GM12878 (cell line): ENCODE data around the gene CCSER2. TPM values are rescaled to one million over a fixed set of nuclear protein-coding genes. Genes with fewer than 3 reads are reported as not detected.

Experiments
- ATAC-seq: fragments of 200-7000 bp; cut with Tn5 transposase; 3 replicates; pipeline ENCODE4 v1.9.1; 2020; ENCODE audit warnings: mild to moderate bottlenecking, moderate library complexity
- BruUV-seq: library from RNA; stranded (reverse); fragments of 400-500 nt; replicated peaks from 2 replicates; lab custom pipeline; 2021; lab: Mats Ljungman, UMichigan
- CTCF ChIA-PET: fragments of 300-600 bp; sonication (Branson Sonifier 250); formaldehyde crosslinking; extraction: SDS; loops from one replicate; lab custom pipeline; 2021; ENCODE audit warnings: inconsistent platforms; lab: Yijun Ruan, JAX
- POLR2A ChIA-PET: fragments of 350-600 bp; formaldehyde crosslinking; extraction: SDS; loops from one replicate; lab custom pipeline; 2021; ENCODE audit warnings: inconsistent platforms; lab: Charles Lee
- RAD21 ChIA-PET: fragments of 300-600 bp; sonication (Branson Sonifier 250); formaldehyde crosslinking; loops from one replicate; lab custom pipeline; 2023; ENCODE audit warnings: antibody characterized with exemption; ENCODE audit not compliant: unreplicated experiment; lab: Charles Lee
- SMC1A ChIA-PET: fragments of 300-600 bp; sonication (Branson Sonifier 250); formaldehyde crosslinking; loops from one replicate; lab custom pipeline; 2023; ENCODE audit not compliant: unreplicated experiment, uncharacterized antibody; lab: Charles Lee
- DNase-seq: peaks from one replicate; pipeline ENCODE4 v3.0.0-alpha.2; 2011; ENCODE audit warnings: low read depth, low spot score
- FAIRE-seq: peaks from 3 replicates; lab custom pipeline; 2011; peaks lifted over from hg19 to GRCh38; lab: Jason Lieb, UNC
- H2AFZ ChIP-seq: 2 replicates; pipeline ENCODE4 v1.6.0; 2011; ENCODE audit warnings: low read depth, low read length, control low read depth; ENCODE audit not compliant: control insufficient read depth
- H3K27ac ChIP-seq: 2 replicates; pipeline ENCODE4 v1.5.1; 2011; ENCODE audit warnings: control low read depth; ENCODE audit not compliant: control insufficient read depth, insufficient read depth
- H3K27me3 ChIP-seq, 2 experiments: replicated peaks in 1 of 2; 2 replicates each; pipeline versions ENCODE4 v1.6.0 to v1.6.1; 2011; ENCODE audit warnings: low read length in 1 of 2; ENCODE audit not compliant: control insufficient read depth in 2 of 2, insufficient read depth in 2 of 2
- H3K36me3 ChIP-seq, 2 experiments: 2 replicates each; pipeline ENCODE4 v1.5.1; 2011; ENCODE audit warnings: low read length in 1 of 2; ENCODE audit not compliant: control insufficient read depth in 2 of 2, insufficient read depth in 2 of 2
- H3K4me1 ChIP-seq: 2 replicates; pipeline ENCODE4 v1.6.1; 2011; ENCODE audit warnings: mild to moderate bottlenecking, low read length, moderate library complexity, mixed read lengths; ENCODE audit not compliant: control insufficient read depth, insufficient read depth
- H3K4me2 ChIP-seq: 2 replicates; pipeline ENCODE4 v1.6.0; 2011; ENCODE audit warnings: control low read depth; ENCODE audit not compliant: control insufficient read depth, insufficient read depth
- H3K4me3 ChIP-seq: fragments of 200-600 bp; sonication (generic); 2 replicates; pipeline ENCODE4 v1.5.1; 2016
- H3K79me2 ChIP-seq: 2 replicates; pipeline ENCODE4 v1.6.0; 2011; ENCODE audit warnings: low read length; ENCODE audit not compliant: control insufficient read depth, insufficient read depth
- H3K9ac ChIP-seq: 2 replicates; pipeline ENCODE4 v1.8.0; 2011; ENCODE audit warnings: low read length, control low read depth, mixed read lengths; ENCODE audit not compliant: control insufficient read depth, insufficient read depth
- H3K9me3 ChIP-seq: replicated peaks from 3 replicates; pipeline ENCODE4 v1.5.1; 2011; ENCODE audit warnings: mild to moderate bottlenecking, low read length; ENCODE audit not compliant: control insufficient read depth, insufficient read depth
- H4K20me1 ChIP-seq: 2 replicates; pipeline ENCODE4 v1.6.0; 2011; ENCODE audit not compliant: control insufficient read depth, insufficient read depth
- EZH2 ChIP-seq: IDR thresholded peaks from 2 replicates; pipeline ENCODE4 v1.6.1; 2012; ENCODE audit warnings: low read depth, mild to moderate bottlenecking, control low read depth, inconsistent platforms, low read length, borderline replicate concordance; ENCODE audit not compliant: control insufficient read depth
- GABPA ChIP-seq: IDR thresholded peaks from 2 replicates; pipeline ENCODE4 v1.6.1; 2014; ENCODE audit warnings: antibody characterized with exemption, low read depth, mild to moderate bottlenecking, inconsistent platforms
- MXI1 ChIP-seq: fragments of 150-350 bp; IDR thresholded peaks from 2 replicates; pipeline ENCODE4 v1.6.1; 2011; ENCODE audit warnings: low read depth, mild to moderate bottlenecking, inconsistent platforms, low read length, improper control_type of control experiment
- ZNF217 ChIP-seq: fragments of 450-650 bp; IDR thresholded peaks from 2 replicates; pipeline ENCODE4 v1.6.1; 2017; ENCODE audit warnings: antibody characterized with exemption, mild to moderate bottlenecking
- ZSCAN29 ChIP-seq: fragments of 450-650 bp; IDR thresholded peaks from 2 replicates; pipeline ENCODE4 v1.6.1; 2017; ENCODE audit warnings: mild to moderate bottlenecking, moderate library complexity
- WGBS: methylation state at CpG from one replicate; pipeline ENCODE4 v1.1.6; 2016; ENCODE audit warnings: low lambda C conversion rate; ENCODE audit not compliant: insufficient replicate concordance, insufficient coverage; ENCODE audit errors: missing lambda C conversion rate; 5-methylcytosine and 5-hydroxymethylcytosine counted together
- in situ Hi-C: fragments of 300-500 bp; cut with MboI; formaldehyde crosslinking; loops from 9 replicates; pipeline ENCODE4 v1.14.3; 2018; ENCODE audit warnings: mixed read lengths
- intact Hi-C: fragments of 100-400 bp; cut with micrococcal nuclease; formaldehyde crosslinking; loops from one replicate; pipeline ENCODE4 v1.14.2; 2022; ENCODE audit not compliant: unreplicated experiment
- polyA plus RNA-seq, 11 experiments: library from polyadenylated mRNA; depleted of rRNA in 4 of 11; unstranded in 6 of 11; stranded (reverse) in 5 of 11; fragments of >200 nt; fragmentation: Nextera tagmentation in 4 of 11; fragmentation: Illumina TruSeq in 1 of 11; extraction: Ambion mirVana in 4 of 11; extraction: Trizol in 1 of 11; gene quantifications; 1 replicate in 1 of 11; 2 replicates in 10 of 11; pipeline versions ENCODE4 v1.2.1 to v1.2.3, GENCODE V29; 2011 to 2016; ENCODE audit warnings: inconsistent platforms in 2 of 11, missing spikeins in 2 of 11, low read depth in 1 of 11
- total RNA-seq, 4 experiments: library from RNA; depleted of rRNA in 3 of 4; stranded (reverse); fragments of >200 nt in 3 of 4; fragmentation: Illumina TruSeq in 1 of 4; extraction: Trizol in 1 of 4; gene quantifications; 2 replicates each; pipeline versions ENCODE4 v1.2.1 to v1.2.3, GENCODE V29; 2013 to 2021
- TF ChIP-seq, protein P1 (sequence below): IDR thresholded peaks from 2 replicates; pipeline ENCODE4 v1.6.1; 2012; ENCODE audit warnings: improper control_type of control experiment, low read depth, low read length; ENCODE audit not compliant: insufficient replicate concordance
- TF ChIP-seq, protein P2 (sequence below): fragments of 450-650 bp; IDR thresholded peaks from 2 replicates; pipeline ENCODE4 v1.6.1; 2016; ENCODE audit warnings: mild to moderate bottlenecking

CCSER2 gene
- total and polyA plus RNA-seq, 10 of the 15 experiments (the other 5 are each of a cell fraction or from before 2014, with no cell fraction given): 4.7 to 18.8 (median 13.2) TPM

DNA sequence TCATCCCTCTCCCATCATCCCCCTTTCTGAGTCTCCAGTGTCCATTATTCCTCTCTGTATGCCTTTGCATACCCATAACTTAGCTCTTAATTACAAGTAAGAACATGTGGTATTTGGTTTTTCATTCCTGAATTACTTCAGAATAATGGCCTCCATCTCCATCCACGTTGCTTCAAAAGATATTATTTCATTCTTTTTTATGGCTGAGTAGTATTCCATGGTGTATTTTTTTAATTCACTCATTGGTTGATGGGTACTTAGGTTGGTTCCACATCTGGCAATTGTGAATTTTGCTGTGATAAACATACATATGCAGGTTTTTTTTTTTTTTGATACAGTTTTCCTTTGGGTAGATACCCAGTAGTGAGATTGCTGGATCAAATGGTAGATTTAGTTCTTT lies 40.4 kb downstream of the CCSER2 start:
- no peaks in the 10 kb centered on the region for H3K27me3 ChIP-seq
- ChIA-PET RAD21 (no interaction called here), POLR2A (no interaction called here), SMC1A (interaction anchor here (1.0 kb wide), 1 partner anchor 168 kb away, joined by 3 read pairs; no protein-coding TSS in a partner anchor), CTCF (interaction anchor here (8.8 kb wide), 1 partner anchor 169 kb away, joined by 129 read pairs; no protein-coding TSS in a partner anchor)
- FAIRE-seq: no peak
- no TSS peak for BruUV-seq
- ATAC-seq: no peak
- H3K36me3 ChIP-seq: no peaks in the 10 kb centered on the region
- H3K4me2 ChIP-seq: no peak overlapping the region
- TF ChIP-seq EZH2 (no peak), MXI1 (no peak), ZSCAN29 (no peak), GABPA (no peak), ZNF217 (no peak)
- TF ChIP-seq, protein P1, sequence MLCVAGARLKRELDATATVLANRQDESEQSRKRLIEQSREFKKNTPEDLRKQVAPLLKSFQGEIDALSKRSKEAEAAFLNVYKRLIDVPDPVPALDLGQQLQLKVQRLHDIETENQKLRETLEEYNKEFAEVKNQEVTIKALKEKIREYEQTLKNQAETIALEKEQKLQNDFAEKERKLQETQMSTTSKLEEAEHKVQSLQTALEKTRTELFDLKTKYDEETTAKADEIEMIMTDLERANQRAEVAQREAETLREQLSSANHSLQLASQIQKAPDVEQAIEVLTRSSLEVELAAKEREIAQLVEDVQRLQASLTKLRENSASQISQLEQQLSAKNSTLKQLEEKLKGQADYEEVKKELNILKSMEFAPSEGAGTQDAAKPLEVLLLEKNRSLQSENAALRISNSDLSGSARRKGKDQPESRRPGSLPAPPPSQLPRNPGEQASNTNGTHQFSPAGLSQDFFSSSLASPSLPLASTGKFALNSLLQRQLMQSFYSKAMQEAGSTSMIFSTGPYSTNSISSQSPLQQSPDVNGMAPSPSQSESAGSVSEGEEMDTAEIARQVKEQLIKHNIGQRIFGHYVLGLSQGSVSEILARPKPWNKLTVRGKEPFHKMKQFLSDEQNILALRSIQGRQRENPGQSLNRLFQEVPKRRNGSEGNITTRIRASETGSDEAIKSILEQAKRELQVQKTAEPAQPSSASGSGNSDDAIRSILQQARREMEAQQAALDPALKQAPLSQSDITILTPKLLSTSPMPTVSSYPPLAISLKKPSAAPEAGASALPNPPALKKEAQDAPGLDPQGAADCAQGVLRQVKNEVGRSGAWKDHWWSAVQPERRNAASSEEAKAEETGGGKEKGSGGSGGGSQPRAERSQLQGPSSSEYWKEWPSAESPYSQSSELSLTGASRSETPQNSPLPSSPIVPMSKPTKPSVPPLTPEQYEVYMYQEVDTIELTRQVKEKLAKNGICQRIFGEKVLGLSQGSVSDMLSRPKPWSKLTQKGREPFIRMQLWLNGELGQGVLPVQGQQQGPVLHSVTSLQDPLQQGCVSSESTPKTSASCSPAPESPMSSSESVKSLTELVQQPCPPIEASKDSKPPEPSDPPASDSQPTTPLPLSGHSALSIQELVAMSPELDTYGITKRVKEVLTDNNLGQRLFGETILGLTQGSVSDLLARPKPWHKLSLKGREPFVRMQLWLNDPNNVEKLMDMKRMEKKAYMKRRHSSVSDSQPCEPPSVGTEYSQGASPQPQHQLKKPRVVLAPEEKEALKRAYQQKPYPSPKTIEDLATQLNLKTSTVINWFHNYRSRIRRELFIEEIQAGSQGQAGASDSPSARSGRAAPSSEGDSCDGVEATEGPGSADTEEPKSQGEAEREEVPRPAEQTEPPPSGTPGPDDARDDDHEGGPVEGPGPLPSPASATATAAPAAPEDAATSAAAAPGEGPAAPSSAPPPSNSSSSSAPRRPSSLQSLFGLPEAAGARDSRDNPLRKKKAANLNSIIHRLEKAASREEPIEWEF: no peak
- TF ChIP-seq, protein P2, sequence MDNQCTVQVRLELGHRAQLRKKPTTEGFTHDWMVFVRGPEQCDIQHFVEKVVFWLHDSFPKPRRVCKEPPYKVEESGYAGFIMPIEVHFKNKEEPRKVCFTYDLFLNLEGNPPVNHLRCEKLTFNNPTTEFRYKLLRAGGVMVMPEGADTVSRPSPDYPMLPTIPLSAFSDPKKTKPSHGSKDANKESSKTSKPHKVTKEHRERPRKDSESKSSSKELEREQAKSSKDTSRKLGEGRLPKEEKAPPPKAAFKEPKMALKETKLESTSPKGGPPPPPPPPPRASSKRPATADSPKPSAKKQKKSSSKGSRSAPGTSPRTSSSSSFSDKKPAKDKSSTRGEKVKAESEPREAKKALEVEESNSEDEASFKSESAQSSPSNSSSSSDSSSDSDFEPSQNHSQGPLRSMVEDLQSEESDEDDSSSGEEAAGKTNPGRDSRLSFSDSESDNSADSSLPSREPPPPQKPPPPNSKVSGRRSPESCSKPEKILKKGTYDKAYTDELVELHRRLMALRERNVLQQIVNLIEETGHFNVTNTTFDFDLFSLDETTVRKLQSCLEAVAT: no peak
- DNase-seq: no peak
- WGBS: 12% methylated on average over 1 of the region's 1 CpG
- H3K9ac ChIP-seq: no peak overlapping the region
- in situ Hi-C loops (no loop called here), intact Hi-C loops (no loop called here)
- no peaks in the 10 kb centered on the region for H3K4me1 ChIP-seq
- H4K20me1 ChIP-seq: no peaks in the 10 kb centered on the region
- H3K4me3 ChIP-seq: no peak overlapping the region
- no peak overlapping the region for H3K27ac ChIP-seq
- H3K9me3 ChIP-seq: no peaks in the 10 kb centered on the region
- H2AFZ ChIP-seq: no peak overlapping the region
- H3K79me2 ChIP-seq: no peaks in the 10 kb centered on the region
